HCEC 1CT (cell line): ENCODE data around the gene NUDT16.
"Not testable (repeated sequence)": the region's sequence is repeated elsewhere in the genome, so short reads cannot be mapped to it uniquely, and the experiment has no call there.

ENCODE experiments used
- DNase-seq: peaks from one replicate; pipeline ENCODE4 v3.0.0-alpha.2; 2017

NUDT16 gene

DNA sequence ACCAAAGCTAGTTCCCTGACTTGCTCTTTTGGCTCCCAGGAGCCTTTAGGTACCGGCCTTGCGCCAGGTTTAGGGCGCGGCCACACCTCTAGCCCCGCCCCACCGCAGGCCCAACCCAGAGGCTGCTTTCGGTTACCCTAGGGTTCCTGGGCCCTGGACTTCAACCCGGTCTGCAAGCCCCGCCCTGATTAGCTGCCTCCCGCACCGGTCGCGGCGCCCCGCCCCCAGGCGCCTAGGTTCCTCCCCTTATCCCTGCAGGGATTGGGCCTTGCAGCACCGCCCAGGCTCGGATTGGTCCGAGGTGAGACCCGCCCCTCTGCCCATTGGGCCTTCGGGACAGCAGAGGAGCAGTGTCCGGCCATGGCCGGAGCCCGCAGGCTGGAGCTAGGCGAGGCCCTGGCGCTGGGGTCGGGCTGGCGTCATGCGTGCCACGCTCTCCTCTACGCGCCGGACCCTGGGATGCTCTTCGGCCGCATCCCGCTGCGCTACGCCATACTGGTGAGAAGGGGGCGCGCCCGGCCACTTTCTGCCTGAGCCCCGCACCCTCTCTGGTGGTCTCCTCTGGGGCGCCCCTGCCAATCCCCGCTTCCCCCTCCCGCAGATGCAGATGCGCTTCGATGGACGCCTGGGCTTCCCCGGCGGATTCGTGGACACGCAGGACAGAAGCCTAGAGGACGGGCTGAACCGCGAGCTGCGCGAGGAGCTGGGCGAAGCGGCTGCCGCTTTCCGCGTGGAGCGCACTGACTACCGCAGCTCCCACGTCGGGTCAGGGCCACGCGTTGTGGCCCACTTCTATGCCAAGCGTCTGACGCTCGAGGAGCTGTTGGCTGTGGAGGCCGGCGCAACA lies at the start of gene NUDT16:
TSS of gene NUDT16 (plus strand) at position 330 of the 847 bp plus-strand sequence. CDS start at position 361, 31 bp downstream.
- DNase-seq: peak; percentile 99

- DNase-seq: peak; percentile 11
These were observed 42.5 kb upstream of the NUDT16 start for GRCh38 chr3:131338948-131339640.

DNA sequence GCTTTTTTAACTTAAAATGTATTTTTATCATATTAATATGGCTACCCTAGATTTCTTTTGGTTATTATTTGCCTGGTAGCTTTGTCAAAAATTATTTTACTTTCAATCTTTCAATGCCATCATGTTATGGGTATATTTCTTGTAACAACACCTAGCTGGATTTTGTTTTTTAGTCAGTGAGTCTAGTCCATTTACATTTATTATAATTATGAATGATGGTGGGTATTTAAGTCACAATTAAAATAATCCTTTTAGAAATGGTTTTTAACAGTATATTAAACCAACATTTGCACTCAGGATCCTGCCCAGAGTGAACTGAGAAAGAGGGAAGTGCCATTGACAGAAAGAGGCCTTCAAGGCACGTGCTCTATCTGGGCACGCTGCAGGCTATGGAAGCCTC lies 39.8 kb upstream of the NUDT16 start:
- DNase-seq: no peak

DNA sequence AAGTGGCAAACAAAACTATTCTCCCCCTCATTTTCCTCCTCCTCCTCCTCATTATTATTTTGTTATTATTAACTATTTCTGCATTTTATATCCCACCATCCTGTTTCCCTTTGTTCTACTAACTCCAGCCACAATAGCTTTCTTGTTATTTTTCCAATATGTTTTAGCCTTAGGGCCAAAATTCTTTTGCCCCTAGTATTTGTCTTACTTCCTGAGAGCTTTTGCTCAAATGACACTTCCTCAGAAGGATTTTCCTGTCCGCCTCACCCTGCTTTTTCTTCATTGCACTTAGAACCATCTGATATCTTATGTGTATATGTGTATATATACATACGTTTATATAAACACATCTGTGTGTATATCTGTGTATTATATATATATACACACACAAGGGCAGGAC lies 32.7 kb upstream of the NUDT16 start:
- DNase-seq: no peak

DNA sequence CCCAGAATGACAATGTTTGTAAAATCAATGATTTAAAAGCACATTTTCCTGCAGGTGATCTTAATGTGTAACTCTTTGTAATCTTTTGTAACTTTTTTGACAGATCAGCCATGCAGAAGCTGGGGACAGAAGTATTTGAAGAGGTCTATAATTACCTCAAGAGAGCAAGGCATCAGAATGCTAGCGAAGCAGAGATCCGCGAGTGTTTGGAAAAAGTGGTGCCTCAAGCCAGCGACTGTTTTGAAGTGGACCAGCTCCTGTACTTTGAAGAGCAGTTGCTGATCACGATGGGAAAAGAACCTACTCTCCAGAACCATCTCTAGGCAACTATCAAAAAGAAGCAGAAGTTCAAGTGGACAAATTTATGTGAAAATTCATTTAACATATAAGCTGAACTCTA lies 32.1 kb upstream of the NUDT16 start:
- no peak for DNase-seq

- peak; percentile 15 for DNase-seq
These were observed 31.6 kb upstream of the NUDT16 start for GRCh38 chr3:131349946-131350347.

GRCh38 chr3:131350506-131350905 lies 31.1 kb upstream of the NUDT16 start:
- no peak for DNase-seq

DNA sequence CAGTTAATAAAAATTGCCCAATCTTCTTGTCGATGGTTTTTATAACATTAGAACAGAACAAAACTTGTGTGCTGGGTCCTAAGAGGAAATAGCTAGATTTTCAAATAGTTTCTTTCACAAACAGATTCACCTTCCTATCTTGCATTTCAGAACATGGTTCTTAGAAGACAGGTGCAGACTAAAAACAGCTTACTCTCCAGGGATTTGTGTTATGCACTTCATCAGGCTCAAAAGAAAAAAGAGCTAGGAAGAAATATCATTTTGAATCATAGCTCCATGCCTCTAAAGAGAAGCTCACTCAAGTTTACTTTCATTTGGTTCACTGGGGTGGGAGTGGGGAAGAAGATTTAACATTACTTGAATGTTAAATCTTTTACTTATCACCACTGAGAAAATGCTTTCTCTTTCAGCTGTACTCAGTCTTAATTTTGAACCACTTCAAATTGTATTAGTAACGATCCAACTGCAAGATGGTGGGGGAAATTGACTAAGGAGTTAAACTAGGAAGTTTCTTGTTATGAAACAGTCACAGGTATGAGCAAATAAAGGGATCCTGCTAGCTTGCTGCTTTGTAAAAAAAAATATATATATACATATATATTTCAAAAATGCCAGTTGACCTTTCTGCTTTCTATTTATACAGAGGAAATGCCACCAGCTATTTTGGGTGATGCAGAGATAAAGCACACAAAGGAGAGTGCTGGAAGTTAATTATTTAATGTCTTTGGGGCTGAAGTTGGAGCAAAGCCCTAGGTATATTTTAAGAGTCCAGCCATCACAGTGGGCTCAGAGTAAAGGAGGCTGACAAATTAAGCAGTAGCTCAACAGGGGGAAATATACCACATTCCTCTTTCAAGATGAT lies 28.3 kb upstream of the NUDT16 start:
- no peak for DNase-seq

GRCh38 chr3:131353986-131354385 lies 27.6 kb upstream of the NUDT16 start:
- DNase-seq: no peak

DNA sequence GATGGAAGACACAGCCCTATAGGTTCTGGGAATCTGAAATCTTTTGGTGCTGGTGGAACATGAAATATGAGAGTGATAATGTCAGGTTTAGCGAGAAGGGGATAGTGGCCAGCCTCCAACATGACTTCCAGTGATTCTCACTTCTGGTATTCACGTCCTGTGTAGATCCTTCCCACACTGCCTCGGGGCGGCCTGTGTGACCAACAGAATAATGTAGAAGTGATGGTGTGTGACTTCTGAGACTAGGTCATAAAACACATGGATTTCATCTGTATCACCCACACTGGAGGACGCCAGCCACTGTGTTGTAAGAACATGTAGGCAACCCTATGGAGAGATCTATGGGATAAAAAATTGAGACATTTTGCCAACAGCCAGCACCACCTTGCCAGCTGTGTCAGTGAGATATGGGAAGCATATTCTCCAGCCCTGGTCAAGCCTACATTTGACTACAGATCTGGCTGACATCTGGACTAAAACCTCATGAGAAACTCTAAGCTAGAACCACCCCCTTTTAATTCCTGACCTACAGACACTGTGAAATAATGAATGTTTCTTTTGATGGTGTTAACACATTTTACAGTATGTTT lies 25.5 kb upstream of the NUDT16 start:
- DNase-seq: no peak

DNA sequence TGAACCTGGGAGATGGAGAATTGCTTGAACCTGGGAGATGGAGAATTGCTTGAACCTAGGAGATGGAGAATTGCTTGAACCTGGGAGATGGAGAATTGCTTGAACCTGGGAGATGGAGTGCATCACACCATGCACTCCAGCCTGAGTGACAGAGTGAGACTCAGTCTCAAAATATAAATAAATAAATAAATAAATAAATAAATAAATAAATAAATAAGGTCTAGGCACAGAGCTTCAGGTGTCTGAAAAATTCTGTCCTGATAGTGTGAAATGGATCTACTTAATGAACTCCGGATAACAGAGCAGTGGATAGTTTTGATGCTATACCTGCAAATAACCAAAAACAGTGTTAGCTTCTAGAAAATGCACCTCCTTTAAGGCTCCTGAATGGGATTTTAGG lies 24.3 kb upstream of the NUDT16 start:
- DNase-seq: no peak

- DNase-seq: no peak
These were observed 21.3 kb upstream of the NUDT16 start for GRCh38 chr3:131360191-131360755.

DNA sequence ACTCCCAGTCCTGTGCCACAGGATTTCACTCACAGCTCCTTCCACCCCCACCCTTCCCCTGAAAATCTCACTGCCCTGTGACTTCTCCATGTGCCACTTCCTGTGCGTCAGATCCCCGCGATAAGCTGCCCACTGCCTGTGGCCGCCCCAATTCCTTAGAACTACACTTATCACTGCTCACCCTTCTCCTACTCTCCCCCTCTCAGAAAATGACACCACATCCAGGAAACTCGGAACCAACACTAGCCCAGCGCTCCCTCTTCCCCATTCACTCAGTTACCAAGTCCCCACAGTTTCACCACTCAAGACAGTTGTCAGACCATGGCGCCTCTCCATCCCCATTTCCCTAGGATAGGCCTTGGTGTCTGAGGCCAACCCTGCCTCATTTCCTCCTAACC lies 20.5 kb upstream of the NUDT16 start:
- not testable (repeated sequence) for DNase-seq

GRCh38 chr3:131361464-131362421 lies 19.8 kb upstream of the NUDT16 start:
- DNase-seq: no peak

DNA sequence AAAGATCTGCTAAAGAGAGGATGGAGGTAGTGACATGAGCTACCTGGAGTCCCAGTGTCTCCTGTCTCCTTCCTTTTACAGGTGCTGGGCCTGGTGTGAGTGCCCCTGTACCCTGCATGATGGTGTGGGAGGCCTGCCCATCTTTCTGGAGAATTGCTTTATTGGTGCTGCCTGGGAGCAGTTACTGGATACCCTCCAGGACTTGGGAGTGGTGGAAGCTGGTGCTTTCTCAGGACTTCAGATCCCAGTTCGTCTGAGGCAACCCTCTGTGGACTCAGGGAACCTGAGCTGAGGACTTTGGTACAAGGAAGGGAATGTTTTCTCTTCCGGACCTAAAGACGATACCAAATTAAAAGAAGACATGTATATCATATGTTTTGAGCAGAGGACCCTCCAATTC lies 18.3 kb upstream of the NUDT16 start:
- DNase-seq: no peak

- no peak for DNase-seq
These were observed 10.5 kb upstream of the NUDT16 start for GRCh38 chr3:131370935-131371687.

DNA sequence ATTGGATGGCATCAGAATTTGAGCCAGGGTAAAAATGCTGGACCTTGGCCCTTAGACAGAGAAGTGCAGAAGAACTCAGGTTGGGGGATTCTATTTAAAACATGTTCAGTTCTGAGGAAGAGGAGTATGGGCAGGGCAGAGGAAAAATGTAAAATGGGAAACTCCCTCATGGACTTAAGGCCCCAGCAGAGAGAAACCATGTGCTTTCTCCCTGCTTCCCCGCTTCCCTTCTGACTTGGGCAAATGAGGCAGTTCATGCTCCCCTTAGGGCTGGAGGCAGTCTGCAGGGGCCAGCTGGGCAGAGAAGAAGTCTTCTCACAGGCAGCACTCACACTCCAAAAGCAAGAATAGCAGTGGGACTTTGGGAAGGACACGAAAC lies 9.9 kb upstream of the NUDT16 start:
- DNase-seq: no peak

- no peak for DNase-seq
These were observed 6.8 kb upstream of the NUDT16 start for GRCh38 chr3:131374741-131375140.

GRCh38 chr3:131380821-131381444 lies 641 bp upstream of the NUDT16 start:
- DNase-seq: not testable (repeated sequence)
